Erythroblast (primary cell): ENCODE measurements around the gene KRTAP22-1.

ENCODE experiments used
- DNase-seq, 2 experiments: peaks; one replicate each; lab custom pipeline; 2025; lab: John Stamatoyannopoulos, UW
- GATA1 ChIP-seq: IDR thresholded peaks from 2 replicates; pipeline ENCODE4 v1.6.1; 2011; ENCODE audit warnings: low read depth, mild to moderate bottlenecking, control low read depth, low read length, moderate library complexity
- POLR2A ChIP-seq: IDR thresholded peaks from 2 replicates; pipeline ENCODE4 v1.6.1; 2011; ENCODE audit warnings: mild to moderate bottlenecking, low read length

The KRTAP22-1 gene

DNA sequence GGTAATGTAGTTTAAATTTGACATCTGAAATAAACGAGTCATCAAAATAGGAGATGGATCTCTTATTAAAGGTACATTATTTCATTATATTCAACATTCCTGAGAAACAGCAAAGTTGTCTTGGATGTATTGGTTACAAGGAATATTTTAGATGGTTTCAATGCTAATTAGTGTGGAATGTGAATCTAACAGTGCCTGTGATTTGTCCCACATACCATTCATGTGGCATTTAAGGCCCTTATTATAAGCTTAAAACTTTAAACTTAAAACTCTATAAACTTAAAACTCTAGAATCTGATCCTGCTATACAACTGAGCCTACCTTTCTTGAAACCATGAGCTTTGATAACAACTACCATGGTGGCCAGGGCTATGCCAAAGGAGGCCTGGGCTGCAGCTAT, at the start of gene KRTAP22-1:
TSS of gene KRTAP22-1 (plus strand) at position 301 of the 400 bp plus-strand sequence.
- no peak for TF ChIP-seq GATA1
- TF ChIP-seq POLR2A, result no peak
- no peak for DNase-seq

GRCh38 chr21:30552782-30553181, 48.1 kb upstream of the KRTAP22-1 start:
- no peak for TF ChIP-seq GATA1
- TF ChIP-seq POLR2A, result no peak
- DNase-seq, result no peak

GRCh38 chr21:30555095-30555494, 45.8 kb upstream of the KRTAP22-1 start:
- no peak for DNase-seq
- TF ChIP-seq POLR2A (no peak), GATA1 (no peak)

- DNase-seq, result no peak
- TF ChIP-seq POLR2A (no peak), GATA1 (no peak)
Observed at GRCh38 chr21:30561264-30561895, 39.5 kb upstream of the KRTAP22-1 start, which contains the start of gene KRTAP19-7. TSS of gene KRTAP19-7 (minus strand) at chr21:30561314. CDS start at chr21:30561289, 25 bp downstream.

DNA sequence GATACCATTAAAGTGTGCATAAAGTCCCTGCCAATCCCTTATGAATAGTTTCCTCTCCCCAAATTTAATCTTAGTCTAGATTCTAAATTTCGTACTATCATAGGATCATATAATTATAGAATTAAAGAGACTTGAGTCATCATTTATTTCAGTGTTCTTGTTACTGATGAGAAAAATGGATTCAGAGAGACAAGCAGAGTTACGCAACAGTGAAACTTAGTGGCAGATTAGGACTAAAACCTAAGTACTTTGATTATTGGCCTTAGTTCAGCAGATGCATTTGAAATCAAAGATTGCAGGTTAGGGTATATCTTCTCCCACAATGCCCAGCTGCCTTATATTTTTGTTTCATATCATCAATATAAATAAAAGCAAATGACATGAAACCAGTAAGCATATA, 38.9 kb upstream of the KRTAP22-1 start:
- DNase-seq, result no peak
- TF ChIP-seq POLR2A (no peak), GATA1 (no peak)

DNA sequence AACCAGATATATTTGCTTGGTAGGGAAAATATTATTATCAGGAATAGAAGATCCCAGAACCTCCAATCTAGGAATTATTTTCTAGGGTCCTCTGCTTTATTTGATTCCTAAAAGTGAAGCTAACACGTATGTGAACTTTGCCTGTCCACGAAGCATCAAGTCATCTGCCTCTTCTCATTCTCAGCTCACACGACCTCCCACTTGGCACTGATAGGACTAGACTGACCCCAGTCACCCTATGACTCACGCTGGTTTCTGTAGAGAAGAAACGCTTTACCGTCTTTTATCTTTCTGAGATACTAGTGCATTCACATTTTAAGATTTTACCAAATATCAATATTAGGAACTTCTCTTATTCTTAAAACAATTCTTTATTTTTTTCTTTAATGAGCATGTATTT, 37.8 kb upstream of the KRTAP22-1 start:
- DNase-seq, result no peak
- TF ChIP-seq POLR2A (no peak), GATA1 (no peak)

DNA sequence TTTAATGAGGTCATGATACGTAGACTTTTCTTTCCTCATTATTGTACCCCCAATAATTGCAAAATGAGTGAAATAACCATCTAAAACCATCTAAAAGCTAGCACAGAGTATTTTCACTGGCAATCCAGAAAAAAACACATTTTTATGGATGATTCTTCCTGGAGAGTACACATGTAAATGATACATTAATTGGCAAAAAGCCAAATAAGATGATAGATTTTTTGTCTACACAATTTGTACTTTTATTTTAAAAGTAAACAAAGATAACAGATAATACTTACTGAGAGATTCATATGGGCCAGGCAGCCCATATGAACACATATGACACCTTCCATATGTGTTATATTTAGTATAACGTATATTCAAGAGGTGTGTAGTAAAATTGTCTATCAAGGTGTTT, 37.3 kb upstream of the KRTAP22-1 start:
- DNase-seq, result no peak
- TF ChIP-seq POLR2A (no peak), GATA1 (no peak)

GRCh38 chr21:30567617-30568016, 33.3 kb upstream of the KRTAP22-1 start:
- TF ChIP-seq GATA1 (no peak), POLR2A (no peak)
- DNase-seq, result no peak

DNA sequence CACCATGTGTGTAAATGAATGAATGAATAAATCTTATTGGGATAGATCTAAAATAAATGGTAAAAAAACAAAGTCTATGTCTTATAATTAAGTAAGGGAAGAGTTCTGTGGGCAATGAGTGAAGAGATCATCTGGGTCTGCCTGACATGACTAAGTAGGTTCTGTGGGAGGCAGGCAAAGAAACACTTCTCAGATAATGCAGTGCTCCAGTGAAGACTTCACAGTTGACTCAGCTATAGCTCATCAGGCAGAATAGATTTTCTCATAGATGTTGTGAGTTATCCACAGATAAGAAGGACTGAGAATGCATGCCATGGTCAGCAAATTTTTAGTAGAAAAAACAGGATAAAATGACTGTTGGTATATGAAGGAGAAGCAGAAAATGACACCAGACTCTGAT, 23.1 kb upstream of the KRTAP22-1 start:
- no peak for DNase-seq

DNA sequence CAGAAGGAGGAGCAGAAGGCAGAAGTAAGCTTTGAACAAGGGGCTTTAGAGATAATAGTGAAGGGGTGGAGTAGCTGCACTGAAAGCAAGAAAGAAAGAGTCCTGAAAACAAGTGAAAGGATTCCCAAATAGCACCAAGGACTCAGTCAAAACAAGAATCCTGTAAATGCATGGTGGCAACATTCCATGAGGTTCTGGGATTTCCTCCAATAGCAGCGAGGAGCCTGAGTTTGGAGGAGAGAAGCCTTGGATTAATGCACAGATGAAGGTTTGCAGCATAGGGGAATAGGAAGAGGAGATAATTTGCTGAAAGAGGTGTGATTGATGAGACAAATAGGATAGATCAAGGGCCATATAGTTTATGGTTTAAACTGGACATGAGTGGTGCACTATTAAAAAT, 21.5 kb upstream of the KRTAP22-1 start:
- no peak for DNase-seq
- TF ChIP-seq POLR2A (no peak), GATA1 (no peak)

More for the DNA sequence above, 23.1 kb upstream of the KRTAP22-1 start:
- TF ChIP-seq GATA1, result no peak
- no peak for TF ChIP-seq POLR2A

DNA sequence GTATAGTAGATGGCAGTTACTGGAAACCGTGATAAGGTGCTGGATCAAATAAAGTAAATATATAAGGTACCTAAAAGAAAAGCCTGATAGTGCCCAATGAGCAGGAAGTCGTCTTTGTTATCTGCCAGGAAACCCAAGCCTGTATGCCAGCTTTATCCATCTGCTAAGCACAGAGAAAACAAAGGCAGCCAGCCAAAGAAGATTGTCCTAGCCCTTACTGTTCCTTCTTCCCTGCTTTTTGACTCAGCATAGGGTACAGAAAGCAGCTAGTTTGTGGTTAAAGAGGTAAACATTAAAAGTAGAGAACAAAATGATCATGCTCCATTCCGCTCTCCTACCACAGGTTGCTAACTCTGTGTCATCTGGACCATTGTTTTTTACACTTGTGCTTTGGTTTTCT, 20.8 kb upstream of the KRTAP22-1 start:
- DNase-seq, result no peak
- TF ChIP-seq POLR2A, result no peak
- TF ChIP-seq GATA1, result no peak

DNA sequence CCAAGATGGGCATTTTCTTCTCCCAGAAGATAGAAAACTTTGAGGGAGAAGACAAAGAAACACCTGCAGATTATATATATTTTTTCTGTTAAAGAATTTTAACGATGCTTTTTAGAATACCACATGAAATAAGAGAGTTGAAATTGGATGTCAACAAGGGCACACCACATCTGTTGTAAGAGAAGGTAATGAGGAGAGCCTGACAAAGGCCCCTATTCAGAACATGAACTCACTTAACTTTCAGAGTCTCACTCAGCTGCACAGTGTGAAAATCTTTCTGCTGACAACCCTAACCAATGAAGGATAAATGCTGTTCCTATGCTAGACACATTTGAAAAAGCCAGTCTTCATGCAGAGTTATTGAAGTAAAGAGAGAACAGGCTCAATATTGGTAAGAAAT, 18.0 kb upstream of the KRTAP22-1 start:
- TF ChIP-seq GATA1 (no peak), POLR2A (no peak)
- no peak for DNase-seq

GRCh38 chr21:30590297-30590696, 10.6 kb upstream of the KRTAP22-1 start, which contains the start of gene KRTAP22-2:
TSS of gene KRTAP22-2 (minus strand) at chr21:30590397.
- TF ChIP-seq POLR2A (no peak), GATA1 (no peak)
- no peak for DNase-seq

- no peak for DNase-seq
- TF ChIP-seq GATA1 (no peak), POLR2A (no peak)
Observed at GRCh38 chr21:30592140-30592539, 8.7 kb upstream of the KRTAP22-1 start, which contains the start of gene KRTAP6-3. TSS of gene KRTAP6-3 (plus strand) at chr21:30592440. CDS start at chr21:30592446, 6 bp downstream.

DNA sequence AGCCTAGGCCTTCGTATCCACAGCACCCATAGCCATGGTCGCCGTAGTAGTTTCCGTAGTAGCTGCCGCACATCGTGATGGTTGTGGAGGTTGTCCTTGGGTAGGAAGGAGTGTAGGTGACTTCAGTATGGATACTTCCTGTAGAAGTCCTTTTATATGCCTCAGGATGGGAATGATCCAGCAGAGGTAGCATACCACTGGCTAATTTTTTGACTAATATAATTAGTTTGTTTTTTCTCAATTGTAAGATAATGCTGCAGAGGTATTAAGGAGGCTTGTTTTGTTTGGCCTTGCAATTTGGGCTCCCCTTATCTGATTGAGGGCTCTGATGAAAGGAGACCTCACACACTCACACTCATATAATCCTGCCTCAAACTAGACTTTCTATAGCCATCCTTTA, 2.1 kb upstream of the KRTAP22-1 start, which contains the start of gene KRTAP6-2:
TSS of gene KRTAP6-2 (minus strand) at position 101 of the 400 bp plus-strand sequence. CDS start at position 73, 28 bp downstream.
- DNase-seq, result no peak
- TF ChIP-seq GATA1, result no peak
- no peak for TF ChIP-seq POLR2A

DNA sequence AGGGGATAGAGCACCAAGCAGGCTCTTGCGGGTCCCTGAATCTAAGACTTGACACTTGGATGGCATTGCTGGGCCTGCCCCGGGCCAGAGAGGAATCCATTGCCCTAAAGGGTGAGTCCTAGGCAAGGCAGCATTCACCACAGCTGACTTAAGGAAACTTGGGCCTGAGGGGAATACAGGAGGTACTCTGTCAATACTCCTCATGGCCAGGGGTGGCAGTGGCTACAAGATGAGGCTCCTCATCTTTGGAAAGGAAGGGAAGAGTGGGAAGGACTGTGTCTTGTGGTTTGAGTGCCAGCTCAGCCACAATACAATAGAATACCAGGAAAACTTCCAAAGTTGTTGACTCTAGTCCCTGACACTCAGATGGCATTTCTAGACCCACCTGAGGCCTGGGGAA, 5.1 kb downstream of the KRTAP22-1 start:
- no peak for DNase-seq
- TF ChIP-seq POLR2A (no peak), GATA1 (no peak)
